ENCODE results near the gene FANCC.

DNA sequence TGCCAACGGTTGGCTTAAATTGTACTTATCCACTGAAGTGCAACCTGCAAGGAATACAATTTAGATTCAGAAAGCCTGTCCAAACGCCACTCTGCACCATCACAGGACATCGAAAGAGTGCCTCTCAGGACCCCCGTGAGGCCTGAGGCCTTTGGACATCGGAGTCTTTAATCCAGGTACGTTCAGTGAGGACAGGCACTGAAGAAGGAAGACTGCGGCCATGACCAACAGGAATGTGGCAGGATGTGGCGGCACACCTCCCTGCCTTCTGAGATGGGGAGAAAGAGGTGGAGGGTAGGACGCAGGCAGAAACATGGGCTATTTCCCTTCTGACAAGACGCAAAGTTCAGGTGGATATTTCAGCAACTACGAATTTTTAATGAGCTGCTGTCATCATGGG is 205.8 kb downstream of the FANCC start:
- TF ChIP-seq, protein P1, sequence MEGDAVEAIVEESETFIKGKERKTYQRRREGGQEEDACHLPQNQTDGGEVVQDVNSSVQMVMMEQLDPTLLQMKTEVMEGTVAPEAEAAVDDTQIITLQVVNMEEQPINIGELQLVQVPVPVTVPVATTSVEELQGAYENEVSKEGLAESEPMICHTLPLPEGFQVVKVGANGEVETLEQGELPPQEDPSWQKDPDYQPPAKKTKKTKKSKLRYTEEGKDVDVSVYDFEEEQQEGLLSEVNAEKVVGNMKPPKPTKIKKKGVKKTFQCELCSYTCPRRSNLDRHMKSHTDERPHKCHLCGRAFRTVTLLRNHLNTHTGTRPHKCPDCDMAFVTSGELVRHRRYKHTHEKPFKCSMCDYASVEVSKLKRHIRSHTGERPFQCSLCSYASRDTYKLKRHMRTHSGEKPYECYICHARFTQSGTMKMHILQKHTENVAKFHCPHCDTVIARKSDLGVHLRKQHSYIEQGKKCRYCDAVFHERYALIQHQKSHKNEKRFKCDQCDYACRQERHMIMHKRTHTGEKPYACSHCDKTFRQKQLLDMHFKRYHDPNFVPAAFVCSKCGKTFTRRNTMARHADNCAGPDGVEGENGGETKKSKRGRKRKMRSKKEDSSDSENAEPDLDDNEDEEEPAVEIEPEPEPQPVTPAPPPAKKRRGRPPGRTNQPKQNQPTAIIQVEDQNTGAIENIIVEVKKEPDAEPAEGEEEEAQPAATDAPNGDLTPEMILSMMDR (IDR thresholded peaks at IDR 0.05; ENCODE audit: borderline replicate concordance, extremely low read depth, low read length, poor library complexity, severe bottlenecking): no peak
- TF ChIP-seq EZH2 (IDR thresholded peaks at IDR 0.05; ENCODE audit: borderline replicate concordance, low read depth, low read length, severe bottlenecking): no peak

Data from DND-41 (cell line).